Kidney epithelial cell (primary cell): ENCODE measurements around the gene GPR39. TPM values are rescaled to one million over a fixed set of nuclear protein-coding genes. Genes with fewer than 3 reads are reported as not detected.

ENCODE experiments used
- DNase-seq: peaks from one replicate; pipeline ENCODE4 v3.0.0-alpha.2; 2010; ENCODE audit warnings: low read depth
- H3K27me3 ChIP-seq: 2 replicates; pipeline ENCODE4 v1.6.0; 2011; ENCODE audit warnings: low read length; ENCODE audit not compliant: control insufficient read depth, insufficient read depth
- H3K36me3 ChIP-seq: 2 replicates; pipeline ENCODE4 v1.5.1; 2011; ENCODE audit warnings: low read length; ENCODE audit not compliant: control insufficient read depth, insufficient read depth
- H3K4me3 ChIP-seq: 2 replicates; pipeline ENCODE4 v1.5.1; 2011; ENCODE audit warnings: low read depth, mild to moderate bottlenecking, control low read depth, low read length
- total RNA-seq: library from RNA; depleted of rRNA; stranded (reverse); fragments of >200 nt; gene quantifications from 2 replicates; pipeline ENCODE4 v1.2.3, GENCODE V29; 2015
- TF ChIP-seq, protein P1 (sequence below): IDR thresholded peaks from 2 replicates; pipeline ENCODE4 v1.5.1; 2011; ENCODE audit warnings: mild to moderate bottlenecking, moderate library complexity, low read length, control low read depth, inconsistent platforms; ENCODE audit not compliant: insufficient read depth, poor library complexity, severe bottlenecking

GPR39 gene
- total RNA-seq, 1 donor from 2014 or later = 5.9 TPM

DNA sequence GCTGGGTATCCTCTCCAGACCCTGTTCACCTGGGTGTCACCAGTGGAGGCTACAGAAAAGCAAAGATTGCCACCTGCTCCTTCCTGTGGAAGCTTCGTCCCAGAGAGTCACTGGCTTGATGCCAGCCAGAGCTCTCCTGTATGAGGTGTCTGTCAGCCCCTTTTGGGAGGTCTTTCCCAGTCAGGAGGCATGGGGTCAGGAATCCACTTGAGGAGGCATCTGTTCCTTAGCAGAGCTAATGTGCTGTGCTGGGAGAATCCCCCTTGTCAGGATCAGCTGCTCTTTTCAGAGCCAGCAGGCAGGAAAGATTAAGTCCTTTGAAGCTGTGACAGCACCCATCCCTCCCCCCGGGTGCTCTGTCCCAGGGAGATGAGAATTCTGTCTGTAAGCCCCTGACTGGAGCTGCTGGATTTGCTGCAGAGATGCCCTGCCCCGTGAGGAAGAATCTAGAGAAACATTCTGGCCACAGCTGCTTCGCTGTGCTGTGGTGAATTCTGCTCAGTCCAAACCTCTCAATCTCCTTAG lies 121.8 kb downstream of the GPR39 start:
- H3K4me3 ChIP-seq = no peak overlapping the region
- TF ChIP-seq, protein P1, sequence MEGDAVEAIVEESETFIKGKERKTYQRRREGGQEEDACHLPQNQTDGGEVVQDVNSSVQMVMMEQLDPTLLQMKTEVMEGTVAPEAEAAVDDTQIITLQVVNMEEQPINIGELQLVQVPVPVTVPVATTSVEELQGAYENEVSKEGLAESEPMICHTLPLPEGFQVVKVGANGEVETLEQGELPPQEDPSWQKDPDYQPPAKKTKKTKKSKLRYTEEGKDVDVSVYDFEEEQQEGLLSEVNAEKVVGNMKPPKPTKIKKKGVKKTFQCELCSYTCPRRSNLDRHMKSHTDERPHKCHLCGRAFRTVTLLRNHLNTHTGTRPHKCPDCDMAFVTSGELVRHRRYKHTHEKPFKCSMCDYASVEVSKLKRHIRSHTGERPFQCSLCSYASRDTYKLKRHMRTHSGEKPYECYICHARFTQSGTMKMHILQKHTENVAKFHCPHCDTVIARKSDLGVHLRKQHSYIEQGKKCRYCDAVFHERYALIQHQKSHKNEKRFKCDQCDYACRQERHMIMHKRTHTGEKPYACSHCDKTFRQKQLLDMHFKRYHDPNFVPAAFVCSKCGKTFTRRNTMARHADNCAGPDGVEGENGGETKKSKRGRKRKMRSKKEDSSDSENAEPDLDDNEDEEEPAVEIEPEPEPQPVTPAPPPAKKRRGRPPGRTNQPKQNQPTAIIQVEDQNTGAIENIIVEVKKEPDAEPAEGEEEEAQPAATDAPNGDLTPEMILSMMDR = no peak
- H3K27me3 ChIP-seq = no peaks in the 10 kb centered on the region
- no peak for DNase-seq
- H3K36me3 ChIP-seq = no peaks in the 10 kb centered on the region

DNA sequence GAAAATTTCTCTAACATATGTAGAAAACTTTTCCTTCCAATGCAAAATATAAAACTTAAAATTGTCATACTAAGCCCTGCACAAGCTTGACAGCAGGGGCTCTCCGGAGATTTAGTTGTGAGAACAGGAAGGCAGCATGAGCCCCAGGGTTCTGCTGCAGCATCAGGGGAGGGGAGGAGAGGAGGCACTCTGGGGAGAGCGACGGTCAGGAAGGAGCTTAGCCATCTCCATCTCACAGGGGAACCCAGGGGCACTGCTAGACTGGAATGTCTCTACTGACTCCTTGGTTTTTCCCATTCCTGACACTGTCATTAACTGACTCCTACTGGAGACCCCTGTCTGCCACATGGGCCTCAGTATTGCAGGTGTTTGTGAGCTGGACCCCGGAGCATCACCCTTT lies 123.6 kb downstream of the GPR39 start:
- no peak for DNase-seq
- TF ChIP-seq, protein P1 = no peak
- Histone ChIP-seq H3K27me3 (no peaks in the 10 kb centered on the region), H3K36me3 (no peaks in the 10 kb centered on the region), H3K4me3 (no peak overlapping the region)

DNA sequence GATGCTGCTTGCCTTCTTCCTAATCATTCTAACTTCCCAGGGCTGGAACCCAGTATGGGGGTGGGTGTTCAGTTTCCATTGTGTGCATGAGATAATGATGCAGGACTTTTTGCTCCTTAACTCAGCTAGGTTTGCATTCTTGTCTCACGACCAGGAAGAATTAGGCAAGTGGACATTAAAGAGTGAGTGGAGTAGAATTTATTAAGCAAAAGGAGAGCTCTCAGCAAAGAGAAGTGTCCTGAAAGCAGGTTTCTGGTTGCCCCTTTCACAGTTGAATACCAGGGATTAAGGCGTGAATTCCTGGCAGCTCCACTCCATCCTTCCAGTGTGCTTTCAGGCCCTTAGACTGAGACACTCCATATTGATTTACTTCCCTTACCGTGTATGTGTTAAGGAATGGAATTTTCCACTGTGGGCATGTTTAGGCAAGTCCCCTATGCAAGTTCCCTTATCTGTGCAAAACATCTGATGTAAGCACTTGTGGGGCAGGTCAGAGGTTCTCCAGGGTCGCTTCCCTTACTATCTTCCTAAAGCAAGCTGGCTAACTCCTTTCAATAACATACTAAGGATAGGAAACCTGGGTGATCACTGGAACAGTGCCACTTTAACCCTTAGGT lies 126.5 kb downstream of the GPR39 start:
- DNase-seq = no peak
- Histone ChIP-seq H3K27me3 (no peaks in the 10 kb centered on the region), H3K36me3 (no peaks in the 10 kb centered on the region), H3K4me3 (no peak overlapping the region)
- TF ChIP-seq, protein P1 = no peak

DNA sequence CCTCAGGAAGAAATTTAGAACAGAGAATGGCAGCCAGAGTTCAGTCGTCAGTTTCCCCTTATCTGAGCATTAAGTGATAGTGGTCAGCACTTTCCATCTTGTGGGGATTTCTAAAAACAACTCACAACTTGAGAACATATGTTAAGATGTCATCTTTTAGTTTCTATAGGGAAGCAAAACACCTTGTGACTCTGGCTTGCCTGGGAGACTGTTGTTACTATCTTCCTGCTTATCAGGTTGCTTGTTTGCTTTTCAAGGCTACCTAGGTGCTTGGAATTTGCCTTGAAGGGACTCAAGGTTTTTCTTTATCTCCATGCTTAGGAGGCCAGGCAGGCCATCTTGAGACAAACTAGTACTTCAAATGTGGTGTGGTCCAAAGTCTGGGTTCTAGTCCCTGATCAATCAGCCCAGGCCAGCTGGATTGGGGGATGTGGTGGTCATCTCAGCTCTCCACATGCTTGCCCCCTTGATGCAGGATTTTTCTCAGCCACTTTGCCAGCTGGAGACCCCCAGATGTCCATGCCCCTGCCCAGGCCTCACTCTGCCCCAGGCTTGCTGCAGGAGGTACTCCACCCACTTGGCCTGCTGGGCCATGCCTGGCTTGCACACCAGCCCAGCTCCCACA lies 127.5 kb downstream of the GPR39 start:
- H3K27me3 ChIP-seq = no peaks in the 10 kb centered on the region
- no peaks in the 10 kb centered on the region for H3K36me3 ChIP-seq
- H3K4me3 ChIP-seq = no peak overlapping the region
- no peak for DNase-seq
- TF ChIP-seq, protein P1 = no peak

DNA sequence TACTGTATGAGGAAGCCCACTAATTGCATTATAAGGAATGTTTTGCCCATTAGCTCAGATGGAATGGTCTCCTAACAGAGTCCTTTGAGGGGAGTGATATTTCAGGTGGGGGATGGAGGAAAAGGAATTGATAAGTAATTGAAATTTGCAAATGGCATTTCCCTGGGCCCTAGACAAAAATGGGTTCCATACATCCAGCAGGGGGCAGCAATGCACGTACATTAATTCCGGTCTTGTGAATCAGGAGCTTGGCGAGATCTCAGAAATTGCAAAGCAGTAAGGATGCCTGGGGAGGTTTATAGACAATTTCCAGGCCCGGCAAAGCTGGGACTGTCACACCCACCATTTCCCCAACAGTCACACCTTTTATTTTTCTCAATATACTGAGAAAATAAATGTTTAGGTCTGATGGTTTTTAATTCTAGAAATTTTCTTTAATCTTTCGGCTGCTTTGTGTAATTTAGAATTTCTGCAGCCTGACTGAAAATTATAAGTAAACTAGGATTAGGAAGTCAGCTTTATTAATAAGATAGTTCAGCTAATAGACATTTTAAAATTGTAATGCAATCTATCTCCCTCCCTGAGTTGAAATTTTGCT lies 130.6 kb downstream of the GPR39 start:
- Histone ChIP-seq H3K27me3 (no peaks in the 10 kb centered on the region), H3K36me3 (no peaks in the 10 kb centered on the region), H3K4me3 (no peak overlapping the region)
- TF ChIP-seq, protein P1 = peak; percentile 57
- no peak for DNase-seq
